ENCODE measurements around the gene BTG2. TPM values are rescaled to one million over a fixed set of nuclear protein-coding genes. Genes with fewer than 3 reads are reported as not detected.

Gene BTG2
- total and polyA plus RNA-seq, 2 experiments from 2014 or later, result 6.3 to 9.1 TPM

DNA sequence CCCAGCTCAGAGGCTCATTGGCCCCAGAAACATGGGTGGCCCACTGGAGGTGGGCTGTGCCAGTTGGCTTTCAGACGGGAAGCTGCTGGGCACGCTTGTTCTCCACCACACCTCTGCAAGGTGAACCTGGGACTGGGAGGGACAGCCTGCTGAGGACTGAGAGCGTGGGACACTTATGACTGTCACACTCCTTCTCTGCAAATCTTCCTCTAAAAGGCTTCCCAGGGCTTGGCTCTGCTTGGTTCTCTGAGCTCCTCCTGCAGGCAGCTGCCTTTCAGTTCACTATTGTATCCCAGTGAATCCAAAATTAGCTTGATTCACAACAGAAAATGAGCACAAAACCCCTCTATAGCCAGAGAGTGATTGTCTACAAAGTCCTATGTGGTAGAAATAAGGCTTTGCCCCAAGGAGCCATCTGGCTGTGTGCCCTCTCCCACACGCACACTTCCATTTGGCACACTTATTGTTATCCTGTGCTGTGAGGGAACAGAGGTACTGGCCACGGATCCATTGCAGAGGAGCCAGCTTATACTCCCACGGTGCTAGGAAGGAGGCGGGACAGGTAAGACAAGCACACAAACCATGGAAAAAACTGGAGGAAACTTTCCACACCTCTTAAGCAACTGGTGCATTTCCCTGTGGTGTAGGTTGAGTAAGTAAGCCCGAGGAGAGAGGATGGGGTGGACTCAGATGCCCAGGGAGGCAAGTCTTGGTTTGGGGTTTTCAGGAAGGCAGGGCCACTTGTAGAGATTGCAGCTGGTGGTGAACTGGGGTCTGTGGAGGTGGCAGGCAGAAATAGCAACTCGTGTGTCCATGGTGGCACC lies 18.9 kb upstream of the BTG2 start:
- no peak overlapping the region for H2AFZ ChIP-seq
- no peak overlapping the region for H3K27ac ChIP-seq (ENCODE audit: low read depth)
- H3K27ac Mint-ChIP-seq, result peak overlapping the region; percentile 18; the same call in 1 of the 2 replicates
- H3K4me3 ChIP-seq, result no peak overlapping the region
- H3F3A ChIP-seq (replicated peaks; ENCODE audit: low read depth), result no peaks in the 10 kb centered on the region
- H3K4me1 ChIP-seq (ENCODE audit: insufficient read depth), result peaks cover 36% of the 10 kb centered on the region
- TF ChIP-seq STAT1 (IDR thresholded peaks at IDR 0.05; ENCODE audit: unreplicated experiment), result no peak
- TF ChIP-seq, protein P1, sequence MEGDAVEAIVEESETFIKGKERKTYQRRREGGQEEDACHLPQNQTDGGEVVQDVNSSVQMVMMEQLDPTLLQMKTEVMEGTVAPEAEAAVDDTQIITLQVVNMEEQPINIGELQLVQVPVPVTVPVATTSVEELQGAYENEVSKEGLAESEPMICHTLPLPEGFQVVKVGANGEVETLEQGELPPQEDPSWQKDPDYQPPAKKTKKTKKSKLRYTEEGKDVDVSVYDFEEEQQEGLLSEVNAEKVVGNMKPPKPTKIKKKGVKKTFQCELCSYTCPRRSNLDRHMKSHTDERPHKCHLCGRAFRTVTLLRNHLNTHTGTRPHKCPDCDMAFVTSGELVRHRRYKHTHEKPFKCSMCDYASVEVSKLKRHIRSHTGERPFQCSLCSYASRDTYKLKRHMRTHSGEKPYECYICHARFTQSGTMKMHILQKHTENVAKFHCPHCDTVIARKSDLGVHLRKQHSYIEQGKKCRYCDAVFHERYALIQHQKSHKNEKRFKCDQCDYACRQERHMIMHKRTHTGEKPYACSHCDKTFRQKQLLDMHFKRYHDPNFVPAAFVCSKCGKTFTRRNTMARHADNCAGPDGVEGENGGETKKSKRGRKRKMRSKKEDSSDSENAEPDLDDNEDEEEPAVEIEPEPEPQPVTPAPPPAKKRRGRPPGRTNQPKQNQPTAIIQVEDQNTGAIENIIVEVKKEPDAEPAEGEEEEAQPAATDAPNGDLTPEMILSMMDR (conservative IDR thresholded peaks at IDR 0.05; ENCODE audit: low read depth in 2 of 2), result 0 out of 4 replicates have a peak, but pooled peaks of 1 of the 2 experiments have one; percentile 3
- TF ChIP-seq CREB1 (CRISPR knock-in tag; IDR thresholded peaks at IDR 0.05; ENCODE audit: low read depth), result no peak
- TF ChIP-seq, protein P2, sequence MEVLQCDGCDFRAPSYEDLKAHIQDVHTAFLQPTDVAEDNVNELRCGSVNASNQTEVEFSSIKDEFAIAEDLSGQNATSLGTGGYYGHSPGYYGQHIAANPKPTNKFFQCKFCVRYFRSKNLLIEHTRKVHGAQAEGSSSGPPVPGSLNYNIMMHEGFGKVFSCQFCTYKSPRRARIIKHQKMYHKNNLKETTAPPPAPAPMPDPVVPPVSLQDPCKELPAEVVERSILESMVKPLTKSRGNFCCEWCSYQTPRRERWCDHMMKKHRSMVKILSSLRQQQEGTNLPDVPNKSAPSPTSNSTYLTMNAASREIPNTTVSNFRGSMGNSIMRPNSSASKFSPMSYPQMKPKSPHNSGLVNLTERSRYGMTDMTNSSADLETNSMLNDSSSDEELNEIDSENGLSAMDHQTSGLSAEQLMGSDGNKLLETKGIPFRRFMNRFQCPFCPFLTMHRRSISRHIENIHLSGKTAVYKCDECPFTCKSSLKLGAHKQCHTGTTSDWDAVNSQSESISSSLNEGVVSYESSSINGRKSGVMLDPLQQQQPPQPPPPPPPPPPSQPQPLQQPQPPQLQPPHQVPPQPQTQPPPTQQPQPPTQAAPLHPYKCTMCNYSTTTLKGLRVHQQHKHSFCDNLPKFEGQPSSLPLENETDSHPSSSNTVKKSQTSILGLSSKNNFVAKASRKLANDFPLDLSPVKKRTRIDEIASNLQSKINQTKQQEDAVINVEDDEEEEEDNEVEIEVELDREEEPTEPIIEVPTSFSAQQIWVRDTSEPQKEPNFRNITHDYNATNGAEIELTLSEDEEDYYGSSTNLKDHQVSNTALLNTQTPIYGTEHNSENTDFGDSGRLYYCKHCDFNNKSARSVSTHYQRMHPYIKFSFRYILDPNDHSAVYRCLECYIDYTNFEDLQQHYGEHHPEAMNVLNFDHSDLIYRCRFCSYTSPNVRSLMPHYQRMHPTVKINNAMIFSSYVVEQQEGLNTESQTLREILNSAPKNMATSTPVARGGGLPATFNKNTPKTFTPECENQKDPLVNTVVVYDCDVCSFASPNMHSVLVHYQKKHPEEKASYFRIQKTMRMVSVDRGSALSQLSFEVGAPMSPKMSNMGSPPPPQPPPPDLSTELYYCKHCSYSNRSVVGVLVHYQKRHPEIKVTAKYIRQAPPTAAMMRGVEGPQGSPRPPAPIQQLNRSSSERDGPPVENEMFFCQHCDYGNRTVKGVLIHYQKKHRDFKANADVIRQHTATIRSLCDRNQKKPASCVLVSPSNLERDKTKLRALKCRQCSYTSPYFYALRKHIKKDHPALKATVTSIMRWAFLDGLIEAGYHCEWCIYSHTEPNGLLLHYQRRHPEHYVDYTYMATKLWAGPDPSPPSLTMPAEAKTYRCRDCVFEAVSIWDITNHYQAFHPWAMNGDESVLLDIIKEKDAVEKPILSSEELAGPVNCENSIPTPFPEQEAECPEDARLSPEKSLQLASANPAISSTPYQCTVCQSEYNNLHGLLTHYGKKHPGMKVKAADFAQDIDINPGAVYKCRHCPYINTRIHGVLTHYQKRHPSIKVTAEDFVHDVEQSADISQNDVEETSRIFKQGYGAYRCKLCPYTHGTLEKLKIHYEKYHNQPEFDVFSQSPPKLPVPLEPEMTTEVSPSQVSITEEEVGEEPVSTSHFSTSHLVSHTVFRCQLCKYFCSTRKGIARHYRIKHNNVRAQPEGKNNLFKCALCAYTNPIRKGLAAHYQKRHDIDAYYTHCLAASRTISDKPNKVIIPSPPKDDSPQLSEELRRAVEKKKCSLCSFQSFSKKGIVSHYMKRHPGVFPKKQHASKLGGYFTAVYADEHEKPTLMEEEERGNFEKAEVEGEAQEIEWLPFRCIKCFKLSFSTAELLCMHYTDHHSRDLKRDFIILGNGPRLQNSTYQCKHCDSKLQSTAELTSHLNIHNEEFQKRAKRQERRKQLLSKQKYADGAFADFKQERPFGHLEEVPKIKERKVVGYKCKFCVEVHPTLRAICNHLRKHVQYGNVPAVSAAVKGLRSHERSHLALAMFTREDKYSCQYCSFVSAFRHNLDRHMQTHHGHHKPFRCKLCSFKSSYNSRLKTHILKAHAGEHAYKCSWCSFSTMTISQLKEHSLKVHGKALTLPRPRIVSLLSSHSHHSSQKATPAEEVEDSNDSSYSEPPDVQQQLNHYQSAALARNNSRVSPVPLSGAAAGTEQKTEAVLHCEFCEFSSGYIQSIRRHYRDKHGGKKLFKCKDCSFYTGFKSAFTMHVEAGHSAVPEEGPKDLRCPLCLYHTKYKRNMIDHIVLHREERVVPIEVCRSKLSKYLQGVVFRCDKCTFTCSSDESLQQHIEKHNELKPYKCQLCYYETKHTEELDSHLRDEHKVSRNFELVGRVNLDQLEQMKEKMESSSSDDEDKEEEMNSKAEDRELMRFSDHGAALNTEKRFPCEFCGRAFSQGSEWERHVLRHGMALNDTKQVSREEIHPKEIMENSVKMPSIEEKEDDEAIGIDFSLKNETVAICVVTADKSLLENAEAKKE (CRISPR knock-in tag; IDR thresholded peaks at IDR 0.05), result no peak
- peaks cover 24% of the 10 kb centered on the region for H3K27me3 Mint-ChIP-seq (ENCODE audit: insufficient read depth, low read depth, poor library complexity)
- no peaks in the 10 kb centered on the region for H3K79me2 ChIP-seq (replicated peaks; ENCODE audit: insufficient read depth)
- H3K9me2 ChIP-seq (ENCODE audit: insufficient read depth), result no peaks in the 10 kb centered on the region
- peak overlapping the region; percentile 64; the same call in 1 of the 2 replicates for H3K4me2 ChIP-seq
- DNase-seq (ENCODE audit: low spot score), result no peak
- no peaks in the 10 kb centered on the region for H3K36me3 Mint-ChIP-seq (ENCODE audit: low read depth)
- no peak for ATAC-seq
- H3K9me3 Mint-ChIP-seq, result no peaks in the 10 kb centered on the region
- no peak overlapping the region; the same call in 2 of the 3 replicates for H3K4me3 Mint-ChIP-seq
- no peaks in the 10 kb centered on the region for H3K36me3 ChIP-seq (ENCODE audit: insufficient read depth)
- no peaks in the 10 kb centered on the region for H4K20me1 ChIP-seq (replicated peaks; ENCODE audit: insufficient read depth)
- H3K4me1 Mint-ChIP-seq, result peaks cover 52% of the 10 kb centered on the region
- H3K27me3 ChIP-seq (ENCODE audit: insufficient read depth), result peaks cover 32% of the 10 kb centered on the region
